Measurements from ENCODE around the gene C8B. TPM values are rescaled to one million over a fixed set of nuclear protein-coding genes. Genes with fewer than 3 reads are reported as not detected.

The C8B gene
- total RNA-seq, 4 donors from 2014 or later = not detected

DNA sequence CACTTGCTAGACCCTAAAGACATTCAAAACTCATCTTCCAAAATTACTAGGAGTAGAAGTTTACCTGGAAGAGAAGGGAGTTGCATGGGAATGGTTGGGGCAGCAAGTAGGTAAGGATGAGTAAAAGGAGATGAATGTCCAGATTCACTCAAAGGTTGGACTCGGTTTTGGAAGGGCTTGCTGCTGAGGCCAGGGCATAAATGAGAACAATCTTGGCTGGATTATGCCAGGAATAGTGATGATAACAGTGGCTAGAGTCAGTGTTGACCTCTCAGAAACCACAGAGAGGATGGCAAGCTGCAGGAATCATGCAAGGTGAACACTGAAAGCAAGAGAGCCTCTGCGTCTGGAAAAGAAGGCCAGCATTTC, 67.8 kb downstream of the C8B start:
- WGBS, 2 donors = 88 to 89% methylated on average over 2 of the region's 2 CpGs
- TF ChIP-seq, protein P1, sequence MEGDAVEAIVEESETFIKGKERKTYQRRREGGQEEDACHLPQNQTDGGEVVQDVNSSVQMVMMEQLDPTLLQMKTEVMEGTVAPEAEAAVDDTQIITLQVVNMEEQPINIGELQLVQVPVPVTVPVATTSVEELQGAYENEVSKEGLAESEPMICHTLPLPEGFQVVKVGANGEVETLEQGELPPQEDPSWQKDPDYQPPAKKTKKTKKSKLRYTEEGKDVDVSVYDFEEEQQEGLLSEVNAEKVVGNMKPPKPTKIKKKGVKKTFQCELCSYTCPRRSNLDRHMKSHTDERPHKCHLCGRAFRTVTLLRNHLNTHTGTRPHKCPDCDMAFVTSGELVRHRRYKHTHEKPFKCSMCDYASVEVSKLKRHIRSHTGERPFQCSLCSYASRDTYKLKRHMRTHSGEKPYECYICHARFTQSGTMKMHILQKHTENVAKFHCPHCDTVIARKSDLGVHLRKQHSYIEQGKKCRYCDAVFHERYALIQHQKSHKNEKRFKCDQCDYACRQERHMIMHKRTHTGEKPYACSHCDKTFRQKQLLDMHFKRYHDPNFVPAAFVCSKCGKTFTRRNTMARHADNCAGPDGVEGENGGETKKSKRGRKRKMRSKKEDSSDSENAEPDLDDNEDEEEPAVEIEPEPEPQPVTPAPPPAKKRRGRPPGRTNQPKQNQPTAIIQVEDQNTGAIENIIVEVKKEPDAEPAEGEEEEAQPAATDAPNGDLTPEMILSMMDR (IDR thresholded peaks at IDR 0.05) = no peak
- TF ChIP-seq EP300 (IDR thresholded peaks at IDR 0.05) = no peak
- no peak for TF ChIP-seq POLR2A (IDR thresholded peaks at IDR 0.05)

DNA sequence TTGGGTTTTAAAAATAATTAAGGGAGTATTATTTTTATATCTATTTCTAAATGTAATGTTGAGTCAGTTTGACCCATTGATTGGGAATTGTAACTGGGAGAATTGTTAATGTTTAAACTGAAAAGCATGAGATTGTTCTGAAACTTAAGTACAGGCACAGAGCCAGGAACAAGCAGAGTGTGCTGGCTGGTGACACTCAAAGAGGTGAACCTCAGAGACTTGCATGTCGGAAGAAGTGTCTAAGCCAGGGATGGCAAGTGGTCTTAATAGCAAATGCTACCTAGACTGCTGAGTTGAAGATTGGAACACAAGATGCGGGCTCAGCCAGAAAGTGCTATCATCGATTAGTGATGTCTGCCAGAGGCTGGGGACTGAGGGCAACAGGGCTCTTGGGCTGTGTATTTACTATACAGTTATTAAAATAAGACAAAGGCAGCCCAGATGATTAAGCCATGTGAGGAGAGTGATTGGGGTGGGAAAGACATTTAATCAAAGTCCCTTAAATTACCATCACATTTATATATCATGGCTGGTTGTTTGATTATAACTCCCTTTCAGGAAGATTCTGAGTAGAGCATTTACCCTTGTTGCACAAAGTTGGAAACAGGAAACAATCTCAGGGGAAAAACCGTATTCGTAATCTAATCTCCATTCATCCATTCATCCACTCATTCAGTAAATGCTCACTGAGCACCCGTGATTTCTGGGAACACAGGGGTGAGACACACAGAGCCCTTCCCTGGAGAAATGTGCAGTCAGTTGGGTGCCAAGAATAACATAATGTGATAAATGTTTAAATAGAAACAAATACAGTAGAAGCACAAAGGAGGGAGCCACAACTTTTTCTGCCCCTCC, 68.4 kb downstream of the C8B start:
- no peaks in the 10 kb centered on the region for H3K9me3 ChIP-seq
- H3K27me3 ChIP-seq = no peaks in the 10 kb centered on the region
- no peak overlapping the region for H3K4me3 ChIP-seq
- TF ChIP-seq, protein P1 (IDR thresholded peaks at IDR 0.05) = no peak
- no peak for TF ChIP-seq EP300 (IDR thresholded peaks at IDR 0.05)
- no peak for TF ChIP-seq POLR2A (IDR thresholded peaks at IDR 0.05)
- 56 to 60% methylated on average over 6 of the region's 6 CpGs for WGBS, 2 donors
- H3K27ac ChIP-seq = no peak overlapping the region
- H3K36me3 ChIP-seq = no peaks in the 10 kb centered on the region
- no peaks in the 10 kb centered on the region for H3K4me1 ChIP-seq
- no peak for DNase-seq (ENCODE audit: low spot score in 2 of 2)

More for the DNA sequence above, 67.8 kb downstream of the C8B start:
- H3K9me3 ChIP-seq = no peaks in the 10 kb centered on the region
- H3K36me3 ChIP-seq = no peaks in the 10 kb centered on the region
- H3K27ac ChIP-seq = no peak overlapping the region
- no peak for DNase-seq (ENCODE audit: low spot score in 2 of 2)
- H3K27me3 ChIP-seq = no peaks in the 10 kb centered on the region
- H3K4me3 ChIP-seq = no peak overlapping the region
- H3K4me1 ChIP-seq = no peaks in the 10 kb centered on the region

DNA sequence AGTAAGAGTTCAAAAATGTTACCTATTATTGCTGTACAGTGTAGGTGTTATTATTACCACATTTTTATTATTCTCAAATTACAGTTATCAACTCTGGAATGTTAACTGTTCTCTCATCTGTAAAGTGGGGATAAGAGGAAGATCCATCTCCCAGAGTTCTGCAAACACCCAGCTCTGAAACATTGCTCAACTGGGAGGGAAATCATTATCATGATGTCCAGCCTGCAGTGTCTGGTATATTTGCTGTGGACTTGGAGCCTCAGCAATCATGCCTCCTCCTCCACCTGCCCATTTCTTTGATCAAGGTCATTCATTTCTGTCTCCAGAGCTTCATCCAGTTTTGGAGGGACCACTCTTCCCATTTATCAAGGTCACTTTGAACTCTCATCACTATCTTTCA, 71.8 kb downstream of the C8B start:
- Histone ChIP-seq H3K27ac (no peak overlapping the region), H3K4me3 (no peak overlapping the region), H3K4me1 (no peaks in the 10 kb centered on the region), H3K36me3 (no peaks in the 10 kb centered on the region), H3K9me3 (no peaks in the 10 kb centered on the region), H3K27me3 (no peaks in the 10 kb centered on the region)
- no peak for DNase-seq (ENCODE audit: low spot score in 2 of 2)
- TF ChIP-seq EP300 (IDR thresholded peaks at IDR 0.05) (no peak), POLR2A (IDR thresholded peaks at IDR 0.05) (no peak)
- TF ChIP-seq, protein P1 (IDR thresholded peaks at IDR 0.05) = no peak

DNA sequence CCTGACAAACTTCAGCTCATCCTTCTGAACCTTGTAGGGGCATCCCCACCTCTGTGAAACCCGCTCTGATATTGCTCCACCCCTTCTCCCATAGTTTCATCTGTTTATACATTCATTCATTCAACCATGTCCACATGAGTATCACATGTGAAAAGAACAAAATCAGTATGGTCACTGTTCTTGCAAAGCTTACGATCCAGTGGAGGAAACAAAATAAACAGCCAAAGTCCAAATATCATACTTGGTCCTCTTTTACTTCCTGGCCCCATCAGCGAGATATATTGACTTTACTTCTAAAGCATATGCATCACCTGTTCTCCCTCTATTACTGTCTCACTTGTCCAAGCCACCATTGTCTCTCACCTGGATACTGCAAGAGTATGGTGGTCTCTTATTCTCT, 75.6 kb downstream of the C8B start:
- Histone ChIP-seq H3K9me3 (no peaks in the 10 kb centered on the region), H3K27ac (no peak overlapping the region), H3K36me3 (no peaks in the 10 kb centered on the region), H3K27me3 (no peaks in the 10 kb centered on the region), H3K4me1 (no peaks in the 10 kb centered on the region), H3K4me3 (no peak overlapping the region)
- TF ChIP-seq POLR2A (IDR thresholded peaks at IDR 0.05) = no peak
- TF ChIP-seq, protein P1 (IDR thresholded peaks at IDR 0.05) = no peak
- TF ChIP-seq EP300 (IDR thresholded peaks at IDR 0.05) = no peak
- 83 to 85% methylated on average over 3 of the region's 3 CpGs for WGBS, 2 donors
- no peak for DNase-seq (ENCODE audit: low spot score in 2 of 2)

DNA sequence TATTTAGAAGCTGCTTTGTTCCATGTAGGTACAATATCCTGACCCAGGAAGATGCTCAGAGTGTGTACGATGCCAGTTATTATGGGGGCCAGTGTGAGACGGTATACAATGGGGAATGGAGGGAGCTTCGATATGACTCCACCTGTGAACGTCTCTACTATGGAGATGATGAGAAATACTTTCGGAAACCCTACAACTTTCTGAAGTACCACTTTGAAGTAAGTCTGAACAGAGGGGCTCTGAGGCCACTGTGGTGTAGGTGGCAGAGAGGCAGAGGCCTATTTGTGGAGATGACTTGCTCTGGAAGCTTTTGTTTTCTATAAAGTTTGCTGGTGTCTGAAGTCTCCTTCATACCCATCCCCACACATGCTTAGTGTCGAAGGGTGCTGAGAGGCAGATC, 84.4 kb downstream of the C8B start:
- TF ChIP-seq POLR2A (IDR thresholded peaks at IDR 0.05) (no peak), EP300 (IDR thresholded peaks at IDR 0.05) (no peak)
- TF ChIP-seq, protein P1 (IDR thresholded peaks at IDR 0.05) = no peak
- Histone ChIP-seq H3K4me1 (no peaks in the 10 kb centered on the region), H3K27ac (no peak overlapping the region), H3K4me3 (no peak overlapping the region), H3K9me3 (no peaks in the 10 kb centered on the region), H3K27me3 (no peaks in the 10 kb centered on the region), H3K36me3 (no peaks in the 10 kb centered on the region)
- 93 to 94% methylated on average over 6 of the region's 6 CpGs for WGBS, 2 donors
- no peak for DNase-seq (ENCODE audit: low spot score in 2 of 2)

All from tibial nerve (tissue), 4 donors.